ENCODE measurements around the gene CD207. TPM values are rescaled to one million over a fixed set of nuclear protein-coding genes. Genes with fewer than 3 reads are reported as not detected.

CD207 gene
- total RNA-seq, 4 donors from 2014 or later: 0.21 TPM; not detected in 3

DNA sequence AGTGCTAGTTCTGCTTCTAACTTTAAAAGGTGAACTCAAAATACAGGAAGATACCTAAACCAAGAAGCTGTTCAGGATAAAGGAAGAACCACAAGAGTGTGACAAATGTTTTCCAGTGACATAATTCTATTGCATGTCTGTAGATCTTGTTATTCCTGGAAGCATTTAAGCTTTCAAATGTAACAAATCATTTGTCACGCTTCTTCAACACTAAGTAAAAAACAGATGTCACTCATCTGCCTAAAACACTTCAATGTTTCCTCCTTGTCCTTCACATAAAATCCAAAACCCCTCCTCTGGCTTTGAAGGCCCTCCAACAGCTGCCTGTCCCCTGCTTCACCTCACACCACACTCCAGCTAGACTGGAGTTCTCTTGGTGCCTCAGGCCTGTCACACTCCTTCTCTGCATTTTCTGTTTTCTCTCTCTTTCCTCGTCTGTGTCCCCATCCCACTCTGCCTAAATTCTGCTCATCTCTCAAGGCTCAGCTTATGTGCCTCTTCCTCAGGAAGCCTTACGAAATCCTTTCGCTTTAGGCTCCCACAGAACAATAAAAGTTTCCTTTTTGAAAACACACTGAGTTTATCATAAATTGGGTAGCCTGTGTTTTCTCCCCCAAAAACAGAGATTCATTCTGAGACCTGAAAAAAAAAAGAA lies 8.8 kb downstream of the CD207 start:
- 67% methylated on average over 4 of the region's 4 CpGs for WGBS, 2 donors
- no peak overlapping the region for H3K4me3 ChIP-seq
- H3K9me3 ChIP-seq: no peaks in the 10 kb centered on the region
- TF ChIP-seq EP300 (IDR thresholded peaks at IDR 0.05): no peak
- TF ChIP-seq, protein P1, sequence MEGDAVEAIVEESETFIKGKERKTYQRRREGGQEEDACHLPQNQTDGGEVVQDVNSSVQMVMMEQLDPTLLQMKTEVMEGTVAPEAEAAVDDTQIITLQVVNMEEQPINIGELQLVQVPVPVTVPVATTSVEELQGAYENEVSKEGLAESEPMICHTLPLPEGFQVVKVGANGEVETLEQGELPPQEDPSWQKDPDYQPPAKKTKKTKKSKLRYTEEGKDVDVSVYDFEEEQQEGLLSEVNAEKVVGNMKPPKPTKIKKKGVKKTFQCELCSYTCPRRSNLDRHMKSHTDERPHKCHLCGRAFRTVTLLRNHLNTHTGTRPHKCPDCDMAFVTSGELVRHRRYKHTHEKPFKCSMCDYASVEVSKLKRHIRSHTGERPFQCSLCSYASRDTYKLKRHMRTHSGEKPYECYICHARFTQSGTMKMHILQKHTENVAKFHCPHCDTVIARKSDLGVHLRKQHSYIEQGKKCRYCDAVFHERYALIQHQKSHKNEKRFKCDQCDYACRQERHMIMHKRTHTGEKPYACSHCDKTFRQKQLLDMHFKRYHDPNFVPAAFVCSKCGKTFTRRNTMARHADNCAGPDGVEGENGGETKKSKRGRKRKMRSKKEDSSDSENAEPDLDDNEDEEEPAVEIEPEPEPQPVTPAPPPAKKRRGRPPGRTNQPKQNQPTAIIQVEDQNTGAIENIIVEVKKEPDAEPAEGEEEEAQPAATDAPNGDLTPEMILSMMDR (IDR thresholded peaks at IDR 0.05): no peak
- TF ChIP-seq POLR2A (IDR thresholded peaks at IDR 0.05): no peak
- no peaks in the 10 kb centered on the region for H3K4me1 ChIP-seq
- no peak for DNase-seq (ENCODE audit: low spot score in 2 of 2)
- no peaks in the 10 kb centered on the region for H3K36me3 ChIP-seq
- no peak overlapping the region for H3K27ac ChIP-seq
- H3K27me3 ChIP-seq: no peaks in the 10 kb centered on the region

DNA sequence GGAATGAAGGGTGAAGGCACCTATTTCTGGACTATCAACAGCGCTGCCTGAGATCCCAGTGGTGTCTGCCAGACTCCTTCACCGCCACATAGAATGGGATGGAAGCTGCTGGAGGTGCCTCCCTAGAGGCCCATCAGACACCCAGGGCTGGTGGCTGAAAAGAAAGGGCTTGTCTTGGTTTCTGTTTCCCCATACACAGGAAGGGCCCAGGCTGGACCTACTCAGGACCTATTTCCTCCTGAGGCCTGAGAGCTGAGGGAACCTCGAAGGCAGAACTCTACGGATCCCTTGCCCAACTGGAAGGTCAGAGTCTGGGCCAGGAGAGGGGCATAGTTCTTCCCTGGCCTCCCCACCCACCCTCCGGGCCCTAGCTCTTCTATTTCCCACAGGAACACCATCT lies 12.4 kb downstream of the CD207 start:
- no peak overlapping the region for H3K27ac ChIP-seq
- no peak overlapping the region for H3K4me3 ChIP-seq
- H3K27me3 ChIP-seq: no peaks in the 10 kb centered on the region
- no peak for TF ChIP-seq EP300 (IDR thresholded peaks at IDR 0.05)
- TF ChIP-seq, protein P1 (IDR thresholded peaks at IDR 0.05): no peak
- TF ChIP-seq POLR2A (IDR thresholded peaks at IDR 0.05): no peak
- H3K4me1 ChIP-seq: no peaks in the 10 kb centered on the region
- WGBS, 2 donors: 72 to 75% methylated on average over 5 of the region's 5 CpGs
- no peak for DNase-seq (ENCODE audit: low spot score in 2 of 2)
- H3K36me3 ChIP-seq: no peaks in the 10 kb centered on the region
- H3K9me3 ChIP-seq: no peaks in the 10 kb centered on the region

DNA sequence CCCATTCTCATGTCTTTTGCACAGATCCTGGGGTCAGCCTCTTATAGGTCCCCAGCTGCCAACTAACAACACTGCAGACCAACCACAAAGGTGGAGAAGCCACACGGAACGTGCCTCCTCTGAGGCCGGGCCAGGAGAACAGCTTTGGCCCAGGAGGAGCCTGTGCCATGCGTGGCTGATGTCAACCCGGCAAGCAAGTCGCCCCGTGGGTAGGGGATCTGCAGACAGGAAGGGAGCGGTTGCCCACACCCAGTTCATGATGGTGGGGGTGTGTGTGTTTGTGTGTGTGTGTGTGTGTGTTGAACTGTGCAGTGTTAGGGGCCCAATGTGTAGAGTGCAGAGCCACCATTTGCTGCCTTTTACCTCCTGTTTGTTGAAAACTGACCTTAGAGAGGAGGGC lies 12.8 kb downstream of the CD207 start:
- 70 to 92% methylated on average over 8 of the region's 8 CpGs for WGBS, 2 donors
- Histone ChIP-seq H3K4me3 (no peak overlapping the region), H3K9me3 (no peaks in the 10 kb centered on the region), H3K36me3 (no peaks in the 10 kb centered on the region), H3K4me1 (no peaks in the 10 kb centered on the region), H3K27ac (no peak overlapping the region), H3K27me3 (no peaks in the 10 kb centered on the region)
- TF ChIP-seq POLR2A (IDR thresholded peaks at IDR 0.05) (no peak), EP300 (IDR thresholded peaks at IDR 0.05) (no peak)
- TF ChIP-seq, protein P1 (IDR thresholded peaks at IDR 0.05): no peak
- no peak for DNase-seq (ENCODE audit: low spot score in 2 of 2)

- H3K27ac ChIP-seq: no peak within 1 kb of the TSS
- no peak for TF ChIP-seq EP300 (IDR thresholded peaks at IDR 0.05)
- TF ChIP-seq, protein P1 (IDR thresholded peaks at IDR 0.05): no peak
- WGBS, 2 donors: 63 to 71% methylated on average over 6 to 7 of the region's 7 CpGs
- no peaks in the 10 kb centered on the region for H3K9me3 ChIP-seq
- no peaks in the 10 kb centered on the region for H3K36me3 ChIP-seq
- no peak for DNase-seq (ENCODE audit: low spot score in 2 of 2)
- no peak within 1 kb of the TSS for H3K4me3 ChIP-seq
- H3K4me1 ChIP-seq: no peaks in the 10 kb centered on the region
- H3K27me3 ChIP-seq: no peaks in the 10 kb centered on the region
Measured at GRCh38 chr2:70820499-70820898, 15.1 kb downstream of the CD207 start, which contains the start of gene CLEC4F. CLEC4F (minus strand) TSS chr2:70820599; CDS start chr2:70820523, 76 bp downstream.

- no peaks in the 10 kb centered on the region for H3K9me3 ChIP-seq
- no peaks in the 10 kb centered on the region for H3K36me3 ChIP-seq
- no peak overlapping the region for H3K4me3 ChIP-seq
- no peaks in the 10 kb centered on the region for H3K27me3 ChIP-seq
- H3K27ac ChIP-seq: no peak overlapping the region
- H3K4me1 ChIP-seq: no peaks in the 10 kb centered on the region
- 79 to 82% methylated on average over 3 of the region's 3 CpGs for WGBS, 2 donors
- DNase-seq (ENCODE audit: low spot score in 2 of 2): no peak
- TF ChIP-seq EP300 (IDR thresholded peaks at IDR 0.05) (no peak), POLR2A (IDR thresholded peaks at IDR 0.05) (no peak)
- TF ChIP-seq, protein P1 (IDR thresholded peaks at IDR 0.05): no peak
Measured at GRCh38 chr2:70817284-70817954, 18.2 kb downstream of the CD207 start.

Data from tibial nerve (tissue), 4 donors.